T-helper 1 cell treated with Interleukin-12 subunit alpha and Interleukin-12 subunit beta and Interleukin-4 antibody, amounts not matched to agents 30 ng/mL and 1 ng/mL, for 36 hours (primary cell): ENCODE measurements around the gene NOXA1. TPM values are rescaled to one million over a fixed set of nuclear protein-coding genes. Genes with fewer than 3 reads are reported as not detected.
"Not testable (repeated sequence)": the region's sequence is repeated elsewhere in the genome, so short reads cannot be mapped to it uniquely, and the experiment has no call there.

ENCODE experiments used
- intact Hi-C: fragments of 100-400 bp; cut with micrococcal nuclease; formaldehyde crosslinking; loops from one replicate; pipeline ENCODE4 v1.15.1; 2024
- total RNA-seq: library from RNA; stranded (reverse); gene quantifications from 2 replicates; pipeline ENCODE4 v1.2.3, GENCODE V29; 2022

NOXA1 gene
- total RNA-seq, 1 donor from 2014 or later, result 0.44 TPM

GRCh38 chr9:137404961-137405567 lies 18.1 kb upstream of the NOXA1 start:
- intact Hi-C loops, result no loop called here

GRCh38 chr9:137405677-137406081 lies 17.5 kb upstream of the NOXA1 start:
- intact Hi-C loops, result no loop called here

GRCh38 chr9:137406085-137406760 lies 17.0 kb upstream of the NOXA1 start:
- intact Hi-C loops, result no loop called here

- intact Hi-C loops, result loop anchor here (1.0 kb wide), 2 partner anchors 16 to 112 kb away; partner anchors contain the start of genes EXD3 and NOXA1
Measured at GRCh38 chr9:137406876-137407589, 16.2 kb upstream of the NOXA1 start.

GRCh38 chr9:137407590-137408300 lies 15.4 kb upstream of the NOXA1 start:
- intact Hi-C loops, result loop anchor here (1.0 kb wide), 2 partner anchors 16 to 112 kb away; partner anchors contain the start of genes EXD3 and NOXA1

GRCh38 chr9:137408651-137409405 lies 14.4 kb upstream of the NOXA1 start:
- intact Hi-C loops, result no loop called here

- intact Hi-C loops, result no loop called here
Measured at GRCh38 chr9:137409515-137409914, 13.7 kb upstream of the NOXA1 start.

- intact Hi-C loops, result not testable (repeated sequence)
Measured at GRCh38 chr9:137410236-137410890, 12.8 kb upstream of the NOXA1 start.

- intact Hi-C loops, result no loop called here
Measured at GRCh38 chr9:137410891-137411249, 12.3 kb upstream of the NOXA1 start.

GRCh38 chr9:137411260-137411644 lies 11.9 kb upstream of the NOXA1 start:
- intact Hi-C loops, result no loop called here

- intact Hi-C loops, result no loop called here
Measured at GRCh38 chr9:137411645-137412380, 11.4 kb upstream of the NOXA1 start.

- intact Hi-C loops, result no loop called here
Measured at GRCh38 chr9:137412431-137412830, 10.8 kb upstream of the NOXA1 start.

GRCh38 chr9:137415451-137415850 lies 7.7 kb upstream of the NOXA1 start:
- intact Hi-C loops, result no loop called here

- intact Hi-C loops, result no loop called here
Measured at GRCh38 chr9:137416006-137416562, 7.1 kb upstream of the NOXA1 start.

- intact Hi-C loops, result no loop called here
Measured at GRCh38 chr9:137416563-137417151, 6.5 kb upstream of the NOXA1 start.

- intact Hi-C loops, result no loop called here
Measured at GRCh38 chr9:137417161-137418021, 5.8 kb upstream of the NOXA1 start.

GRCh38 chr9:137421838-137422603 lies 1.2 kb upstream of the NOXA1 start:
- intact Hi-C loops, result loop anchor here (5.0 kb wide), 1 partner anchor 105 kb away; no protein-coding TSS in a partner anchor
